ENCODE results near the gene MICU1.

GRCh38 chr10:72356987-72357386 lies 268.9 kb downstream of the MICU1 start:
- TF ChIP-seq CTCF (IDR thresholded peaks at IDR 0.05) (no peak), POLR2A (IDR thresholded peaks at IDR 0.05) (no peak)
